HG03039 (cell line): Measurements from ENCODE around the gene PRPF39.
"Not testable (repeated sequence)": the region's sequence is repeated elsewhere in the genome, so short reads cannot be mapped to it uniquely, and the experiment has no call there.

Experiments
- ATAC-seq: cut with Tn5 transposase; IDR thresholded peaks from one replicate; pipeline ENCODE4 v1.9.1; 2021; ENCODE audit warnings: mild to moderate bottlenecking, moderate library complexity; ENCODE audit not compliant: unreplicated experiment

PRPF39 gene

DNA sequence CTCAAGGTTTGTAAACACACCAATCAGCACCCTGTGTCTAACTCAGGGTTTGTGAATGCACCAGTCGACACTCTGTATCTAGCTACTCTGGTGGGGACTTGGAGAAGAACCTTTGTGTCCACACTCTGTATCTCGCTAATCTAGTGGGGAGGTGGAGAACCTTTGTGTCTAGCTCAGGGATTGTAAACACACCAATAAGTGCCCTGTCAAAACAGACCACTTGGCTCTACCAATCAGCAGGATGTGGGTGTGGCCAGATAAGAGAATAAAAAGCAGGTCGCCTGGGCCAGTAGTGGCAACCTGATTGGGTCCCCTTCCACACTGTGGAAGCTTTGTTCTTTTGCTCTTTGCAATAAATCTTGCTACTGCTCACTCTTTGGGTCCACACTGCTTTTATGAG, 2.8 kb upstream of the PRPF39 start:
- not testable (repeated sequence) for ATAC-seq

DNA sequence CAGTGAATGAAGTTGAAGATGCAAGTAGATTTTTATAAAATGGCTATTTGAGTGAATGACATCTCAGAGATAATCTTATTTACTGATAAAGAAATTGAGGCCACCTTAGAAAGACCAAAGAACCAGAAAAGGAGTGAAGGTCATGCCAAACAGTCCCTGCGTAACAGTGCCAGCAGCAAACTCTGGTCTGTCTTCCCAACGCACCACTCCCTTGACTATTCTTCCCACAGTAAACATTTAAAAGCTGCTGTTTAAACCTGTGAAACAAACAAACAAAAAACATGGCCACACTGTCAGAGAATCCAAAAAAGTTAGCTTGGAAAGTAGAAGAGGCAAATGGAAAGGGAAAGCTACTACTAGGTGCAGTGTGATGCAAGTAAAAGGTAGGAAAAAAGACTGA, 1.5 kb upstream of the PRPF39 start:
- no peak for ATAC-seq

GRCh38 chr14:45083617-45083975, 320 bp upstream of the PRPF39 start:
- peak; percentile 1 for ATAC-seq

GRCh38 chr14:45084946-45085346, 1.0 kb downstream of the PRPF39 start:
- no peak for ATAC-seq

DNA sequence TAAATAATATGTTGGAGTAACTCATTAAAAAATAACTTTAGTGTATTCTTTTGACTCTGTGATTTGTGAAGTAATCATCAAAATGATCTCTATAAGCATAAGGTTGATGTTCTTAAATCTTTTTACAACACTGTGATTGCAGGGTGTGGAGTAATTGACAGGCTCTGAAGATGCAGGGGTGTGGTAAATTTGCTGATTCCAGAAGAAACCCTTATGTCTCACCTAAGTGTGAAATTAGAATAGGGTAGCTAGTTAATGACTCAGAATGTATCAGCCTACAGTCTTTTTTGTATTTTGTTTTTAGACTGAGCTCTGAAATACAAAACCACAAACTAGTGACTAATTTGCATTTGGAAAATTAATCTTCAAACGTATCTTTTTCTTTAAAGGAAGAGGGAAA, 5.9 kb downstream of the PRPF39 start:
- peak; percentile 82 for ATAC-seq

DNA sequence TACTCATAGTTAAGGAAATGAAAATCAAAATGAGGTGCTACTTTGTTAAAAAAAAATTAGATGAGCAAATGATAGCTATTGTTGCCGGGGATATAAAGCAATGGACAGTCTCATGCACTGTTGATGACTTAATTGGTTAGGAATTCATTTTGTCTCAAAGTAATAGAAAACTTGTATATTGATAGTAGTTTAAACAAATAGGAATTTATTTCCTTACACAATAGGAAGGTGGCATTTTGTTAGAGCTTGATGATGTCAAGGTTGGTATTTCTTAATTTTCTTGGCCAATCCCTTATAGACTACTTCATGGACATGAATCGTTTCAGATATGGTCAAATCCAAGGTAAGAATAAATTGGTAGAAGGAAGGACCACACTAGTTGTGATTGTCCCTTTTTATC, 7.8 kb downstream of the PRPF39 start:
- ATAC-seq = no peak

GRCh38 chr14:45094275-45094674, 10.4 kb downstream of the PRPF39 start:
- no peak for ATAC-seq

DNA sequence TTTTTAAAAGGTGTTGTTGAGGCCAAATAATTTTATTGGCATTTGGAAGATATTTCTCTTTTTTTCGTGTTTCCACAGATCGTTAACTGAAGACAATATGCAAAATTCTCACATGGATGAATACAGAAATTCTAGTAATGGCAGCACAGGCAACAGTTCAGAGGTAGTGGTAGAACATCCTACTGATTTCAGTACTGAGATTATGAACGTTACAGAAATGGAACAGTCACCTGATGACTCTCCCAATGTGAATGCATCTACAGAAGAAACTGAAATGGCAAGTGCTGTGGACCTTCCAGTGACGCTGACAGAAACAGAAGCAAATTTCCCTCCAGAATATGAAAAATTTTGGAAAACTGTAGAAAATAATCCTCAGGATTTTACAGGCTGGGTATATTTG, 11.2 kb downstream of the PRPF39 start:
- ATAC-seq = no peak

GRCh38 chr14:45096218-45096617, 12.3 kb downstream of the PRPF39 start:
- ATAC-seq = no peak

GRCh38 chr14:45103806-45104205, 19.9 kb downstream of the PRPF39 start:
- ATAC-seq = no peak

- no peak for ATAC-seq
These were observed 20.6 kb downstream of the PRPF39 start for GRCh38 chr14:45104561-45104960.

DNA sequence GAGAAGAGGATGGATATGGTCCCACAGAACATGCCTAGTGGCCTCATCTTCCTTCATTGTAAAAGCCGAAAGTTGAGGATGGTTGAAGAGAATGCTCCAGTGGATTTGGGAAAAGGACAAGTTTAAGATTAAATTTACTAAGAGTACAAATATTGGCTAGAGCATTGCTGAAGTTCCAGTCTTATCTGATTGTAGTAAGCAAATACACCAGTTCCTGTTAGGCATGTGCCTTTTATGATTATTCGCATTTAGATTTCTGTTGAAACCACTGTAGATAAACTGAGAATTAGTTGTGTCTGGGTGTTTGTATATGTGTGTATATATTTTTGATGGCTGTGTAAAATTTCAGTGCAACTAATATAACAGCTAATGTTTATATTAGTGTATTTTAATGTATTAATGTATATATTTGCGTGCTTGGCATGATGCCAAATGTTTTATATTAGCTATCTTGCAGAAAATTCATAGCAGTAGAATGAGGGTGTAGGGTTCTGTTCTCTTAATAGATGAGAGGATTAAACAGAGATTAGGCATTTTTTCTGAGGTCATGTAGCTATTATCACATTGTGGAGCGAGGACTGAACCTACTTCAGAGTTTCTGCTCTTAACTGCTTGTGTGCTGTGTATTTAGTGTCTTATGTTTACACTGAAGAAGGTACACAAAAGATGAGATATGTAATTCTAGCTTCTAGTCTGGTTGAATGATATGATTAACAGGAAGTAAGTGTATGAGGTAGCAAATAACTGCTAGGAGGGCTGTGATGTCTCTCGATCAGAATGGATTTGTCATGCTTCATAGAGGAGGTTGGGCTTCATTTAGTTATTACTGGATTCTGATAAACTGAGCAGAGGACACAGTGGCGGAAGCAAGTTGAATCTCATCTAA, 29.2 kb downstream of the PRPF39 start:
- ATAC-seq = no peak

GRCh38 chr14:45114327-45114726, 30.4 kb downstream of the PRPF39 start:
- no peak for ATAC-seq

GRCh38 chr14:45118594-45118993, 34.7 kb downstream of the PRPF39 start:
- ATAC-seq = no peak

DNA sequence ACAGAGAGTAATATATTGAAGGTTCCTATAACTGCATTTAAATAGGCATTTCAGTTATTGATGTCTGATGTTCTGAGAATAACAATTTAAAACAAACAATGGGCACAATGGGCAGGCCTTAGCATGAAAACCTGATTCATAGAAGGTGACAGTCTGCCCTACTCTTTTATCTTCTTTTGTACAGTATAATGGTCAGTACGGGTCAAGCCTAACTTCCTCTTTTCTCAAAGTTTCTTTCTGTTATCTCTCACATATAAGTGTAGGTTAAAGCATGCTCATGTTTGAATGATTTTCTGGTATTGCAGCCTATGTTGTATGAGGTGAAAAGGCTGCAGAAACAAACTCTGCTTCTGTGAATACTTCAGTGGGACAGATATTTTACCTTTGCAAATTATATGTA, 36.2 kb downstream of the PRPF39 start:
- ATAC-seq = no peak

GRCh38 chr14:45123271-45123670, 39.4 kb downstream of the PRPF39 start:
- no peak for ATAC-seq

GRCh38 chr14:45125754-45126153, 41.8 kb downstream of the PRPF39 start:
- peak; percentile 49 for ATAC-seq

DNA sequence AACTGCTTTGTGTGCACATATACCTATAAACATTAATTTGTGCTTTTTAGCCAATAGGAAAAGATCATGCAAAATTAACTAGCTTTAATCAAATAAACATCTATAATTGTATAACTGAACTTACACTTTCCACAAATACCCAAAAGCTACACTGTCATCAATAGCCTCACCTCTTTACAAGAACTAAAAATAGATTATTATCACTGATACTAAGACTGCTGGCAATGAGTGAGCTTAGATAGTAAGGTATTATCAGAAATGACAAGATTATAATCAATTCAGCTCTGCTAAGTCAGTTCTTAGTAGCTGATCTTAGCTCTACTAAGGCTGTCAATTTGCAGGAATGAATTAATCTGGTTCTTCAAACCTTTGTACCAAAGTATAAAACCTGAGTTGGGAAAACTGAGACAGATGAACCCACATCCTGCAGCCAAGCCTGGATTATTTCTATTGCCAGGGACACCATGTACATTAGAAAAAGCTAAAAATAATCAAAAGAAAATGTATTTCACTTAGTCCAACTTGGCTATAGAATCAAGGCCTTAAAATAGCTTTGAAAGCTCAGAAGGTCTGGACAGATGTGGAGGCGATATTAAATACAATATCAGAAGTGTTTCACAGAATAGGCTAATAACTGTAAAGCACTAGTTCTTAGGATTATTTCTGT, 45.2 kb downstream of the PRPF39 start:
- no peak for ATAC-seq

DNA sequence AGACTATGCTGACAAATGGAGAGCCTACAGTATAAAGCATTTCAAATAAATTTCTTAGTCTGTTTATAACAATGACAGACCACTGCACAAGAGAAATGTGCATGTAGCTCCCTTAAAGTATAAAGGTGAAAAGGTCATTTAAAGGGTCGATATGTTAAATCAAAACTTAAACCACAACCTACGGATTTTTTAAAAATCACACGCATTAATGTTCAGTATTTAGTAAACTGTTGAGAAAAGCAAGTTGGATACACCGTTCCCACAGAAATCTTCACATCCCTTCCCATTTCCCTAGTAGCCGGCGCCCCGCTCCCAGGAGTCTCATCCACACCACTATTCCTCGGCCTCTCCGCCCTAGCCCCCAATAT, 49.8 kb downstream of the PRPF39 start:
- no peak for ATAC-seq

GRCh38 chr14:45134051-45134958, 50.4 kb downstream of the PRPF39 start, which contains the start of gene FKBP3:
Gene FKBP3, minus strand, starts transcription at chr14:45134481. Its CDS starts 25 bp downstream, at chr14:45134456.
- peak; percentile 91 for ATAC-seq

- no peak for ATAC-seq
These were observed 51.2 kb downstream of the PRPF39 start for GRCh38 chr14:45135156-45135555.
